ENCODE data around the gene MACROD2. TPM values are rescaled to one million over a fixed set of nuclear protein-coding genes. Genes with fewer than 3 reads are reported as not detected.

MACROD2 gene
- total RNA-seq, 1 donor: 1.3 TPM

DNA sequence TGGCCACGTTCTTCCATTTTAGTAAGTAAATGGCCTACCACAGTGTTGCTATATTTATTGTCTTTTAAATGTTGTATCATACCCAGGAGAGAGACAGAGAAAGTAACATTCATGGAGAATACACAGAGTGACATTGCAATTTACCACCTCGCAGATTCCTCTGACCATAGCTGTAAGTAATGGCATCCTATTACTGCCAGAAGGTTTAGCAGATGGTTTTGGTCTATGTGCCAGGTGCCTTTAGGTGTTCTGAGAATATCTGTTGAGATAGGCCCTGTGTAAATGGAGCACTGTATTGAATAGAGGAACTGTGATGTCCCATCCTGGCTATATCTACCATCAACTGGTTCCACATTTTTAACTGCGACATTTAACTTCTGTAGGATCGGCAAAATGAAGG, 2018.3 kb downstream of the MACROD2 start:
- TF ChIP-seq, protein P1, sequence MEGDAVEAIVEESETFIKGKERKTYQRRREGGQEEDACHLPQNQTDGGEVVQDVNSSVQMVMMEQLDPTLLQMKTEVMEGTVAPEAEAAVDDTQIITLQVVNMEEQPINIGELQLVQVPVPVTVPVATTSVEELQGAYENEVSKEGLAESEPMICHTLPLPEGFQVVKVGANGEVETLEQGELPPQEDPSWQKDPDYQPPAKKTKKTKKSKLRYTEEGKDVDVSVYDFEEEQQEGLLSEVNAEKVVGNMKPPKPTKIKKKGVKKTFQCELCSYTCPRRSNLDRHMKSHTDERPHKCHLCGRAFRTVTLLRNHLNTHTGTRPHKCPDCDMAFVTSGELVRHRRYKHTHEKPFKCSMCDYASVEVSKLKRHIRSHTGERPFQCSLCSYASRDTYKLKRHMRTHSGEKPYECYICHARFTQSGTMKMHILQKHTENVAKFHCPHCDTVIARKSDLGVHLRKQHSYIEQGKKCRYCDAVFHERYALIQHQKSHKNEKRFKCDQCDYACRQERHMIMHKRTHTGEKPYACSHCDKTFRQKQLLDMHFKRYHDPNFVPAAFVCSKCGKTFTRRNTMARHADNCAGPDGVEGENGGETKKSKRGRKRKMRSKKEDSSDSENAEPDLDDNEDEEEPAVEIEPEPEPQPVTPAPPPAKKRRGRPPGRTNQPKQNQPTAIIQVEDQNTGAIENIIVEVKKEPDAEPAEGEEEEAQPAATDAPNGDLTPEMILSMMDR (IDR thresholded peaks at IDR 0.05; ENCODE audit: insufficient read depth, low read length): no peak
- H3K4me3 ChIP-seq (ENCODE audit: low read depth, low read length): no peak overlapping the region
- DNase-seq (ENCODE audit: low read depth): no peak

DNA sequence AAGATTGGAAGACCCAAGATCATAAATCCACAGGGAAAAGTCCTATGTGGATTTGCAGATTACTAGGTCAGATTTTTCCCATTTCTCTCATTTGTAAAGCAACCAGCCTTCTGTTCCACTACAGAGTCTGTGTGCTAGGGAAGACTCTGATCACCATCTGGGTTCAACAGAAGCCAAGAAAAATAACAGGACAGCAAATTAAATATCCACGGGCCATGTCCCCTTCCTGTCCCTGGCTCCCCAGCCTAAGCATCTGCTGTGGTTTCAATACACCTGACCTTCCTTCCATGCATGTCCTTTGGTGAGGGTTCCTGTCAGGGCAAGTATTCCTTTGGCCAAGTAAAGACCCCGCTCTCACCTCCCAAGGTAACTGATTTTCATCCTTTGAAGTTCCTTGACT, 2019.1 kb downstream of the MACROD2 start:
- TF ChIP-seq, protein P1 (IDR thresholded peaks at IDR 0.05; ENCODE audit: insufficient read depth, low read length): no peak
- DNase-seq (ENCODE audit: low read depth): no peak
- no peak overlapping the region for H3K4me3 ChIP-seq (ENCODE audit: low read depth, low read length)

GRCh38 chr20:16017656-16018055, 2022.3 kb downstream of the MACROD2 start:
- H3K4me3 ChIP-seq (ENCODE audit: low read depth, low read length): no peak overlapping the region
- DNase-seq (ENCODE audit: low read depth): no peak
- TF ChIP-seq, protein P1 (IDR thresholded peaks at IDR 0.05; ENCODE audit: insufficient read depth, low read length): no peak

GRCh38 chr20:16018881-16019280, 2023.6 kb downstream of the MACROD2 start:
- TF ChIP-seq, protein P1 (IDR thresholded peaks at IDR 0.05; ENCODE audit: insufficient read depth, low read length): no peak
- no peak overlapping the region for H3K4me3 ChIP-seq (ENCODE audit: low read depth, low read length)
- no peak for DNase-seq (ENCODE audit: low read depth)

DNA sequence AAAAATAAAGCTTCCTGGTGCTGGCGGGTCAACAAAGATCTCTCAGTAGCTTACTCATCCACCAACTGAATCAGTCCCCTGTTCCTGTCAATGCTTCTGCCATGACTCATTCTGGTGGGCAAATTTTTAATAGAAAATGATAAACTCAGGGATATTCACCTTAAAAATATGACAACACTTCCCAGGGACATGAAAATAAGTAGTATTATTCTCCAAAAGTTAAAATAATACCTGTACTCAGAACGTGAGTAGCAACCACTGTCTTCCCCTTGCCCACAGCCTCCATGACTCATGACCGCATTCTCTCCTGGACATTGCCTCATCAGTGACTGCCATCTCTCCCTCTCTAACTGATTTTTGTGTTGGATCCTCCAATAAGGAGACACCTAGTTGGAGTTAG, 2025.7 kb downstream of the MACROD2 start:
- TF ChIP-seq, protein P1 (IDR thresholded peaks at IDR 0.05; ENCODE audit: insufficient read depth, low read length): no peak
- DNase-seq (ENCODE audit: low read depth): no peak
- no peak overlapping the region for H3K4me3 ChIP-seq (ENCODE audit: low read depth, low read length)

DNA sequence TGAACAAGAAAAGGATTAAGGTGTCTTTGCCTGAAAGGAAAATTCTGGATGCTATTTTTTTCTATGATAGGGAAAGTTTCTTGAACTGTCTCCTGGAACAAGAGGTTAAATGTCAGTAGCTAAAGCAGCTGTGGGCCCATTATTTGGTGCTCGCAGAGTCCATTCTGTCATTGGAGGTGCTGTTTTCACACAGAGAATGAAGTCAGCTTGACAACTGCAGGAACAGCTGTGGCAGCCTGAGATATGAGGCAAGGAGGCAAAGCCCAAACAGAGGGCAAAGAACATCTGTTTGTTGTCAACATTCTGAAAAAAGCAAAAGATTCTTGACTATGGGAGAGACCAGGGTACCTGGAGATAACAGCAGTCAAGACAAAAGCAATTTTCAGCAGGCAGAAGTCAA, 2029.8 kb downstream of the MACROD2 start:
- TF ChIP-seq, protein P1 (IDR thresholded peaks at IDR 0.05; ENCODE audit: insufficient read depth, low read length): no peak
- DNase-seq (ENCODE audit: low read depth): no peak
- H3K4me3 ChIP-seq (ENCODE audit: low read depth, low read length): no peak overlapping the region

GRCh38 chr20:16027686-16028085, 2032.4 kb downstream of the MACROD2 start:
- no peak for DNase-seq (ENCODE audit: low read depth)
- TF ChIP-seq, protein P1 (IDR thresholded peaks at IDR 0.05; ENCODE audit: insufficient read depth, low read length): no peak
- no peak overlapping the region for H3K4me3 ChIP-seq (ENCODE audit: low read depth, low read length)
